ENCODE data around the gene BCAT1.
"Not testable (repeated sequence)": the region's sequence is repeated elsewhere in the genome, so short reads cannot be mapped to it uniquely, and the experiment has no call there.

Gene BCAT1

GRCh38 chr12:24898606-24899005, 50.3 kb downstream of the BCAT1 start:
- no peak for DNase-seq

- no peak for DNase-seq
Measured at GRCh38 chr12:24898185-24898584, 50.7 kb downstream of the BCAT1 start.

DNA sequence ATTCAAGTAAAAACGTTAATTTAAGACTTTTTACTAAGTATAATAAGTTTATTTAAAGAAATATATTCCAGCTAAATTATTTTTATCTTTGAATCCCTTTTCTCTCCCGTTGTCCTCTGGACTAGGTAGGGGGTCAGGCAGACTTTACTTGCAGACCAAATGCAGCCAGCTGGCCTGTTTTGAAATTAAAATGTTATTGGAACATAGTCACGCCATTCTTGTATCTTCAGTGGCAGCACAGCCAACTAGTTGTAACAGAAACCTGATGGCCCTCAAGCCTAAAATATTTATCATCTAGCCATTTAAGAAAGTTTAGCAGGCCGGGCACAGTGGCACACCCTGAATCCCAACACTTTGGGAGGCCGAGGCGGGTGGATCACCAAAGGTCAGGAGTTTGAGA, 52.7 kb downstream of the BCAT1 start:
- DNase-seq, result no peak

GRCh38 chr12:24895612-24896011, 53.3 kb downstream of the BCAT1 start:
- DNase-seq, result no peak

DNA sequence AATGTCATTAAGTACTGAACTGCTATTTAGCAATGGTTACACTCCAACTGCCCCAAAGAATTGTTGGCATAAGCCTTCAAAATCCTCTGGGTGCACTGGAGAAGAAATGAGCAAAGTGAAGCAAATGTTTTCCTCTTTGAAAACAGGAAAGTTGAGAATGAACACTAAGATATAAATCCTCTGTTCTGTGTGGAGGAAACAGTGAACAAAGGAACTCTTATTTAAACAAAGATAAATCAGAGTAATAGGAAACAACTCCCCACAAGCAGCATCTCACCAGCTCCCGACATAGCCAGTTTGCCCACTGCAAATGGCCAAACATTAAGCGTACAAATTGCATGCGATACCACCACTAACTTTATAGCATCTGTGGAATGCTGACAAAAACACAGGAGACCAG, 54.0 kb downstream of the BCAT1 start:
- no peak for DNase-seq

DNA sequence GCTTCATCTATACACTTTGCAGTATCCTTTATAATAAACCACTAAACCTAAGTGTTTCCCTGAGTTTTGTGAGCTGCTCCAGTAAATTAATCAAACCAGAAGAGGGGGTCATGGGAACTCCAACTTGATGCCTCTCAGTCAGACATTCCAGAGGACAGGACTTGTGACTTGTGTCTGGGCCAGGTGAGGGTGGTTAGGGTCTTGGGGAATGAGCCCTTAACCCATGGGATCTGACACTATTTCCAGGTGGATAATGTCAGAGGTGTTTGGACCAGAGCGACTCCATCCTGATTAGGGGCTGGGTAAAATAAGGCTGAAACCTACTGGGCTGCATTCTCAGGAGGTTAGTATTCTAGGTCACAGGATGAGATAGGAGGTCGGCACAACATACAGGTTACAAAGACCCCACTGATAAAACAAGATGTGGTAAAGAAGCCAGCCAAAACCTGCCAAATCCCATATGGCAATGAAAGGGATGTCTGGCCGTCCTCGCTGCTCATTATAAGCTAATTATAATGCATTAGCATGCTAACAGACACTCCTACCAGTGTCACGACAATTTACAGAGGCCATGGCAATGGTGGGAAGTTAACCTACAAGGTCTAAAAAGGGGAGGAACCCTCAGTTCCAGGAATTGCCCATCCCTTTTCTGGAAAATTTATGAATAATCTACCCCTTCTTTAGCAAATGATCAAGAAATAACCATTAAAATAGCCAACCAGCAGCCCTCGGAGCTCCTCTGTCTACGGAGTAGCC, 58.7 kb downstream of the BCAT1 start:
- DNase-seq, result no peak

DNA sequence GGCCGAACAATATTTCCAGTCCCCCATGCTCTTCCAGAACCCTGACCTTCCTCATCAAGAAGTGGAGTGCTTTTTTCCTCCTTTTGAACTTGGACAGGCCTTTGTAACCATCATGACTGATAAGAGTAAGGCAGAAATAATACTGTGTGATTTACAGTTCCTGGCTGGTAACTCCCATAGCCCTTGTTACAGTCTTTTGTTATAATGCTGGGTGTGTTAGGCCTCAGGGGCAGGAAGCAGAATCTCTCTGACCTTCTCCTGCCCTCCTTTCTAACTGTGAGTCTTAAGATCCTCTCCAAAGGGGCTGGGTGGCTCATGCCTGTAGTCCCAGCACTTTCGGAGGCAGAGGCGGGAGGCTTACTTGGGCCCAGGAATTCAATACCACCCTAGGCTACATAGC, 59.5 kb downstream of the BCAT1 start:
- DNase-seq, result no peak

DNA sequence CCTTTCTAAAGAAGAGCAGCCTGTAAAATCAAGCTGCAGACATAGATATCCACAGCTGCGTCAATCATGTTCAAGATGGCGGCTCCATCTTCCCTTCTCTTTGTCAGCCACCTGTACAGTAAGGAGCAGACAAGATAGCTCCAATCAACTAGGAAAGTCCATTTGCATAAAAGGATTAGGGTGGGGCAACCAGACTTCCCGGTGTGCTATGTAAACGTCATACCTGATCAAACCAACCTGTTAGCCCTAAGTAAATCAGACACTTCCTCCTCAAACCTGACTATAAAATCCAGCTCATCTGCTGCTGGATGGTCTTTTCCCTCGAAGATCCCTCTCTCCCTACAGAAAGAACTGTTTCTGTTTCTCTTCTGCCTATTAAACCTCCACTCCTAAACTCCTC, 60.1 kb downstream of the BCAT1 start:
- DNase-seq, result no peak

DNA sequence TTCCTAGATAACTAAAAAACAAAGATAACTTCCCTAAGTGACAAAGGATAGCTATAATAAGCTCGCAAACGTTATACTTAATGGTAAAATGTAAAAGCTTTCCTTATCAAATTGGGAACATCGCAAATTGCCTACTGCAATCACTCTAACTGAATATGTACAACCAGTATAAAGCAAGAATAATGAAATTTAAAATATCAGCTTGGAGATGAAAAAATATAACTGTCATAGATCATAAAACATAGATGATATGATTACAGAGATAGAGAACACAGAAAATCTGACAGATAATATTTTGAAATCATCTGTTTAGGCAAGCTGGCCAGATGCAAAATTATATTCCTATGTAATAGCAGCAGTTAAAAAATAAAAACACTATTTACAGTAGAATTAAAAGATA, 64.0 kb downstream of the BCAT1 start:
- DNase-seq, result no peak

- no peak for DNase-seq
Measured at GRCh38 chr12:24881724-24882371, 67.1 kb downstream of the BCAT1 start.

DNA sequence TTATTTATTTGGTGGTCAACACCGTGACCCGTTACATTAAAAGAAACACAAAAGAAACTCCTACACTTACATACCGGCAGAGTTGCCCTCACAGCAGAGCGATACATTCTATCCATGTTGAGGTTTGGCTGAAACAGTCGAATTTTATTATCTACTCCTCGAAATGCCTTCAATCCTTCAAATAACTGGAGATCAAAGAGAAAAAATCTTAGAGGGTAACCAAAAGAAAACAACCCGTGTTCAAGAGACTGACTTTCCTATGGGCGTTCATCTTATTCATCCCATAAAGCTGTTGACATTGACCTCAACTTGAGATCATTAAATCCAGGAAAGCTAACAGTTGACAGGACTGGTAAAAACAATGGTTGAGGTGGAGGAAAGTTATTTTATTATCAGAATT, 67.7 kb downstream of the BCAT1 start:
- no peak for DNase-seq

DNA sequence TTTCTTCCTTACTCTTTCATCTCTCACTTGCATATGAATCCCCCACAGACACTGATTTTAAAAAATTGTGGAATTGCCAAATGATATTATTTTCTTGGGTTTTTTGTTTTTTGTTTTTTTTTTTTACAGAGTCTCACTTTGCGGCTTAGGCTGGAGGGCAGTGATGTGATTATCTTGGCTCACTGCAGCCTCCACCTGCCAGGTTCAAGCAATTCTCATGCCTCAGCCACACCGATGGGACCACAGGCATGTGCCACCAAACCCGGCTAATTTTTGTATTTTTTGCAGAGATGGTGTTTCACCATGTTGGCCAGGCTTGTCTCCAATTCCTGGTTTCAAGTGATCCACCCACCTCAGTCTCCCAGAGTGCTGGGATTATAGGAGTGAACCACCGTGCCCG, 68.2 kb downstream of the BCAT1 start:
- DNase-seq, result no peak

DNA sequence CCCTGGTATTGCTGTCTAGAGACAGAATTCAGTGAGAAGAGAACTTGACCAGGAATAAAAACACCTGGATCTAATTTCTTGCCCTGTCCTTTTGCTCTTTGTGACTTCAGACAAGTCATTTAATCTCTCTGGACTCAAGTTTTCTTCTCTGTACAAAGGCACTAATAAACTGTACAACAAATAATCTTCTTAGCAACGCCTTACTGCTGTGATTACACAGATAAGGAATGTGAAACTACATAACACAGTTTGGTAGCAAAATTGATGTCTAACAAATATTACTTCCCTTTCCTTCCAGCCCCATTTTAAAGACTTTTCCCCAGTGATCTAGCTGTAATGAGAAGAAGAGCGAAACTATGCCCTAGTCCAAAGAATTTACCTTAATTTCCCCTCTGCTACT, 69.3 kb downstream of the BCAT1 start:
- no peak for DNase-seq

GRCh38 chr12:24875014-24875413, 73.9 kb downstream of the BCAT1 start:
- no peak for DNase-seq

DNA sequence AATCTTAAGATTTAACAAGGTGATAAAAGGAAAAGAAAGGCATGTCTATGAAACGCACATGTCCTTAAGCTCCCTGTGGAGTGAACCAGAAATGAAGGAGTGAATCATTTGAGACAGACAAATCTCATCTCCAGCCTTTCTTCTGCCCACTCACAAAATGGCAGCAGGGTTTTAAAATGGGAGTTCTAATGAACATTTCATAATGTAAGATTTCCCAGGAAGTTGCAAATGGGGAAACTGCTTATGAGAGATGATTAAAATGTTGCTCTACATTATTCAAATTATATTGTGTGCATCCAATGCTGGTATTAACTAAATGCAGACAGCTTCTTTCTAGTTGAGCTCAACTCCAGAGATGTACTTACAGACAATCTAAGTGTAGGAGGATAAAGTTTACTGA, 76.7 kb downstream of the BCAT1 start:
- DNase-seq, result no peak

DNA sequence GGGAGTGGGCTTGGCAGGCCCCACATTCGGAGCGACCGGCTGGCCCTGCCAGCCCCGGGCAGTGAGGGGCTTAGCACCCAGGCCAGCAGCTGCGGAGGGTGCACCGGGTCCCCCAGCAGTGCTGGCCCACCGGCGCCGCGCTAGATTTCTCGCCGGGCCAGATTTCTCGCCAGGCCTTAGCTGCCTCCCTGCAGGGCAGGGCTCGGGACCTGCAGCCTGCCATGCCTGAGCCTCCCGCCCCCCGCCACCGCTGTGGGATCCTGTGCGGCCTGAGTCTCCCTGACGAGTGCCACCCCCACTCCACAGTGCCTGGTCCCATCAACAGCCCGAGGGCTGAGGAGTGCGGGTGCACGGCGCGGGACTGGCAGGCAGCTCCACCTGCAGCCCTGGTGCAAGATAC, 82.8 kb downstream of the BCAT1 start:
- not testable (repeated sequence) for DNase-seq

GRCh38 chr12:24864796-24865125, 84.1 kb downstream of the BCAT1 start:
- no peak for DNase-seq

DNA sequence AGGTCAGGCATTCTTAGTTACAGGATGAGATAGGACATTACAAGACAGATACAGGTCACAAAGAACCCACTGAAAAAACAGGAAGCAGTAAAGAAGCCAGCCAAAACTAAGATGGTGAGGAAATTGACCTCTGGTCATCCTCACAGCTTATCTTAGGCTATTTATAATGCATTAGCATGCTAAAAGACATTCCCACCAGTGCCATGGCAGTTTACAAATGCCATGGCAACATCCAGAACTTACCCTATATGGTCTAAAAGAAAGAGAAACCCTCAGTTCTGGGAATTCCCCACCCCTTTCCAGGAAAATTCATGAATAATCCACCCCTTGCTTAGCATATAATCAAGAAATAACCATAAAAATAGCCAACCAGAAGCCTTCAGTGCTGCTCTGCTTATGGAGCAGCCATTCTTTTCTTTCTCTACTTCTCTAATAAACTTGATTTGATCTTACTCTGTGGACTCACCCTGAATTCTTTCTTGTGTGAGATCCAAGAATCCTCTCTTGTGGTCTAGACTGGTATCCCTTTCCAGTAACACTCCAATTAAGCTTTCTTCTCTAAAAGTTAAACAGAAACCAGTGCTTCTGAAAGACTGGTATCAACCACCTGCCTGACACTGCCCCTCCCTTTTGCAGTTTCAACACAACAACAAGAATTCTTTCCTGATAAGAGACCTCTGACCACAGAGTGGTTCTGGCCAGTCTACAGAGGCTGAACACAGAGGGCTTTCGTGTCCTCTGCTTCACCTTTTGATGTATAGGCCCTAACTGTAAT, 86.9 kb downstream of the BCAT1 start:
- DNase-seq, result no peak

DNA sequence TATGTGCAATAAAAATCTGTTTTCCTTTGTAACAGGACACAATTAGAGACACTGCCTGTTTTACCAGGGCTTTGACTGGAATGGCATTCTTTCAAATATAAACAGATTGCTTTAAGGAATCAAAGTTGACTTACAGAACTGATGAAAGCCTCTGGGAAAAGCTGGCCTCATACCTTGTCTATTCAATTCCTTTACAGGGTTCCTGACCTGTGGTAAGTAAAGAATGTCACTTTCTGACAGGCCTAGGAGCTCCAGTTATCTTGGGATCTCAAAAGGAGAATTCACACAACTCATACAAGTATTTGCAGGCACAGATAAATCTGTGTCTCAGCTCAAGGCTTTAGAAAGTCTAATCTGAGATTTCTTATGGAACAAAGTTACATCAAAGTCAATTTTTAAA, 88.4 kb downstream of the BCAT1 start:
- no peak for DNase-seq

DNA sequence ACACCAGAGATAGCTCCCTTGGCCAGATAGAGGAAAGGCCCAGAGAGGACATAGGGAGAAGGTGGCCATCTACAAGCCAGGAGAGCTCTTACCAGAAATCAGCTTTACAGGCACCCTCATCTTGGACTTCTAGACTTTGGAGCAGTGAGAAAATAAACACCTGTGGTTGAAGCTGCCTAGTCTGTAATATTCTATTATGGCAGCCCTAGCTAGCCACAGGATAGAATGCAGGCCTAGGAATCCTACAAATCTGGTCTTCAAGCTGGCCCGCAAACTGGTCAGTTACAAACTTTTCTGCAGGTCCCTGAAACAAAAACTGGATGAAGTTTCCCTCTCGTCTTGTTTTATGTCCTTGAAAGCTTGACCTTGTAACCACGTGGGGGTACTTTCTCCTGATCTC, 92.4 kb downstream of the BCAT1 start:
- DNase-seq, result no peak

- DNase-seq, result no peak
Measured at GRCh38 chr12:24854908-24855307, 94.0 kb downstream of the BCAT1 start.

DNA sequence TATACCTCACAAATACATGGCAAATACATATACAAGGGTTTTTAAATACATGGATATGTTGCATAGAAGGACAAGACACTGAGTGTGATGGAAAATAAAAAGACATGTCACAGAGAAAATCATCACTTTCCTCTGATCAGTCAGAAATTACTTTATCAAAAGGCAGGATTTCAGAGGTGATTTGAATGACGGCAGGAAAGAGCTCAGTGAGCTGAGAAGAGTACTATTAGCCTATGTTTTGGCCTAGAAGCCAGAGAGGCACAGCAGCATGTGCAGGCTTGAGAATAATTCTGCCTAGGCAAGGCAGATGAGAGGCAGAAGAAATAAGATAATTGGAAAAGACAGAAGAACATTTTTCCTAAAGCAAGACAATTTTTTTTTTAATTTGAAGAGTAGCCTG, 94.9 kb downstream of the BCAT1 start:
- no peak for DNase-seq

DNA sequence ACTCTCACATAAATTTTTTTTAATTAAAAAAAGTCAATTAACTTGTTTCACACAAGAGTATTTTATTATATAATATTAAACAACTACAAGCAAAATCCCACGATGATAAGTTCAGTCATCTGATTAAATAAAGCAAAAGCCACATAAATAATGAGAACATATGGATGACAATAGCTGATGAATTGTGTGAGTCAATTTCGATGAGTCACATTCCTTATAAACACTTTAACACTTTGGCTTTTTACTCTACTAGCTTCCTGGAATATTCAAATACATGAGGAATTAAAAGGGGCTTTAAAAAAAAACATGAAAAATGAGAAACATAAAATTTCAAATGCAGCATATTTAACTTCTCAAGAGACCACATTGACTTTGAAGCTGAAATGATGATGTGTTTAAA, 95.3 kb downstream of the BCAT1 start:
- DNase-seq, result no peak

DNA sequence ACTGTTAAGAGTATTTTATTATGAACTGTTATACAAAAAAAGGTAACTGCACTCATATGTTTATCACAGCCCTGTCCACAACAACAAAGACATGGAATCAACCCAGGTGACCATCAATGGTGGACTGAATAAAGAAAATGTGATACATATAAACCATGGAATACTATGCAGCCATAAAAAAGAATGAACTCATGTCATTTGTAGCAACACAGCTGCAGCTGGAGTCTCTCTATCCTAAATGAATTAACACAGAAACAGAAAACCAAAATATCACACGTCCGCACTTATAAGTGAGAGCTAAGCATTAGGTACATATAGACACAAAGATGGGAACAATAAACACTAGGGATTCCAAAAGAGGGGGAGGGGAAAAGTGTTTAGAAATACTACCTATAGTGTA, 95.8 kb downstream of the BCAT1 start:
- DNase-seq, result no peak

All from effector CD4-positive, alpha-beta T cell (primary cell).